Natural killer cell (primary cell): ENCODE data around the gene PFKM. TPM values are rescaled to one million over a fixed set of nuclear protein-coding genes. Genes with fewer than 3 reads are reported as not detected.

Experiments used
- ATAC-seq, 3 donors: fragments of 150-1000 bp in 2 of 3; fragments of 200-7000 bp in 1 of 3; cut with Tn5 transposase; 1 replicate in 1 of 3; 2 replicates in 2 of 3; pipeline ENCODE4 v1.10.0; 2021; ENCODE audit warnings: mild to moderate bottlenecking in 2 of 3, moderate library complexity in 2 of 3
- DNase-seq, 2 donors: peaks; one replicate each; pipeline versions ENCODE4 v3.0.0 to v3.0.0-alpha.2; 2013 to 2021; ENCODE audit warnings: mixed read lengths in 1 of 2
- H3K27ac ChIP-seq: one replicate; pipeline ENCODE4 v1.5.1; 2013; ENCODE audit warnings: mild to moderate bottlenecking, low read length
- H3K27me3 ChIP-seq: one replicate; pipeline ENCODE4 v1.6.1; 2013; ENCODE audit warnings: low read length; ENCODE audit not compliant: control insufficient read depth, insufficient read depth
- H3K36me3 ChIP-seq: one replicate; pipeline ENCODE4 v1.6.1; 2013; ENCODE audit warnings: low read length; ENCODE audit not compliant: control insufficient read depth, insufficient read depth
- H3K4me1 ChIP-seq: one replicate; pipeline ENCODE4 v1.6.1; 2013; ENCODE audit warnings: low read length; ENCODE audit not compliant: control insufficient read depth, insufficient read depth
- H3K4me3 ChIP-seq: one replicate; pipeline ENCODE4 v1.5.1; 2013; ENCODE audit warnings: low read length
- H3K9me3 ChIP-seq: one replicate; pipeline ENCODE4 v1.6.1; 2013; ENCODE audit warnings: low read length; ENCODE audit not compliant: control insufficient read depth, insufficient read depth
- H3K27ac Mint-ChIP-seq, 2 donors: one replicate each; pipeline ENCODE4 v1.8.0; 2022; ENCODE audit warnings: mild to moderate bottlenecking in 2 of 2, mixed read lengths in 2 of 2, moderate library complexity in 1 of 2
- H3K27me3 Mint-ChIP-seq, 2 donors: one replicate each; pipeline ENCODE4 v1.8.0; 2022; ENCODE audit warnings: low read depth in 2 of 2, mixed read lengths in 2 of 2
- H3K36me3 Mint-ChIP-seq: one replicate; pipeline ENCODE4 v1.8.0; 2022; ENCODE audit warnings: mixed read lengths
- H3K4me1 Mint-ChIP-seq, 2 donors: one replicate each; pipeline ENCODE4 v1.8.0; 2022; ENCODE audit warnings: mixed read lengths in 2 of 2
- H3K4me3 Mint-ChIP-seq: one replicate; pipeline ENCODE4 v1.8.0; 2022; ENCODE audit warnings: mild to moderate bottlenecking, moderate library complexity, mixed read lengths
- H3K9me3 Mint-ChIP-seq, 2 donors: one replicate each; pipeline ENCODE4 v1.8.0; 2022; ENCODE audit warnings: mixed read lengths in 2 of 2
- CTCF ChIP-seq: fragments of 200-600 bp; IDR thresholded peaks from one replicate; pipeline ENCODE4 v1.8.0; 2022; ENCODE audit warnings: antibody characterized with exemption
- WGBS: methylation state at CpG from one replicate; pipeline ENCODE4 v1.1.7; 2013; ENCODE audit warnings: missing lambda C conversion rate; ENCODE audit not compliant: insufficient coverage; 5-methylcytosine and 5-hydroxymethylcytosine counted together
- intact Hi-C: fragments of 100-400 bp; cut with micrococcal nuclease; formaldehyde crosslinking; loops from one replicate; pipeline ENCODE4 v1.14.2; 2022
- total RNA-seq, 4 donors: library from RNA; stranded (reverse); fragments of 120-200 nt in 1 of 4; gene quantifications; one replicate each; pipeline versions ENCODE4 v1.2.3 to v1.2.4, GENCODE V29; 2013 to 2022

The PFKM gene
- total RNA-seq, 3 donors from 2014 or later (not counting 1 experiment from before 2014, with no cell fraction given), result 6.2 to 13.5 (median 6.4) TPM

- Histone ChIP-seq H3K27ac (peak overlapping the region; percentile 75), H3K9me3 (no peaks in the 10 kb centered on the region), H3K4me1 (peaks cover 15% of the 10 kb centered on the region), H3K36me3 (peaks cover 12% of the 10 kb centered on the region), H3K4me3 (peak overlapping the region; percentile 94), H3K27me3 (no peaks in the 10 kb centered on the region)
- DNase-seq (no peak), ATAC-seq (no peak)
- TF ChIP-seq CTCF, result no peak
- intact Hi-C loops, result loop anchor here (1.0 kb wide), 2 partner anchors 42 to 50 kb away; partner anchors contain the start of gene SENP1
- WGBS, result 37% methylated on average over 8 of the region's 8 CpGs
- no peaks in the 10 kb centered on the region for H3K9me3 Mint-ChIP-seq
- no peaks in the 10 kb centered on the region for H3K27me3 Mint-ChIP-seq
- H3K36me3 Mint-ChIP-seq, result peaks cover 9% of the 10 kb centered on the region
- H3K4me1 Mint-ChIP-seq, result peaks cover 31 to 36% of the 10 kb centered on the region in 2 donors
- peak overlapping the region; percentile 95 to 98 for H3K27ac Mint-ChIP-seq
- H3K4me3 Mint-ChIP-seq, result peak overlapping the region; percentile 96
Observed at GRCh38 chr12:48156652-48157017, 37.5 kb downstream of the PFKM start.

- intact Hi-C loops, result loop anchor here (1.0 kb wide), 2 partner anchors 41 to 51 kb away; partner anchors contain the start of gene SENP1
Observed at GRCh38 chr12:48157018-48157888, 38.1 kb downstream of the PFKM start, which contains the start of gene ASB8. Gene ASB8, minus strand, starts transcription at chr12:48157515. Its CDS starts 4,019 bp downstream, at chr12:48153496.

GRCh38 chr12:48157889-48158370, 38.8 kb downstream of the PFKM start:
- Mint-ChIP-seq H3K27me3 (peaks cover 0 to under 1% of the 10 kb centered on the region in 2 donors), H3K4me1 (peaks cover 30 to 35% of the 10 kb centered on the region in 2 donors)
- WGBS, result 69% methylated on average over 2 of the region's 3 CpGs

More at GRCh38 chr12:48157018-48157888, 38.1 kb downstream of the PFKM start, which contains the start of gene ASB8:
- no peaks in the 10 kb centered on the region for H3K27me3 ChIP-seq
- TF ChIP-seq CTCF, result peak; percentile 62
- H3K4me1 ChIP-seq, result peaks cover 15% of the 10 kb centered on the region
- peaks cover 31 to 36% of the 10 kb centered on the region in 2 donors for H3K4me1 Mint-ChIP-seq
- H3K27me3 Mint-ChIP-seq, result no peaks in the 10 kb centered on the region
- H3K36me3 ChIP-seq, result peaks cover 9% of the 10 kb centered on the region
- DNase-seq (peak; percentile 99 to 100), ATAC-seq (peak; percentile 92 to 99 (median 93))
- H3K4me3 Mint-ChIP-seq, result peak within 1 kb of the TSS; percentile 96
- H3K36me3 Mint-ChIP-seq, result peaks cover 9% of the 10 kb centered on the region
- H3K9me3 Mint-ChIP-seq, result no peaks in the 10 kb centered on the region
- no peaks in the 10 kb centered on the region for H3K9me3 ChIP-seq
- WGBS, result 0% methylated on average over 56 of the region's 56 CpGs
- peak within 1 kb of the TSS; percentile 94 for H3K4me3 ChIP-seq
- peak within 1 kb of the TSS; percentile 95 to 98 for H3K27ac Mint-ChIP-seq
- H3K27ac ChIP-seq, result peak within 1 kb of the TSS; percentile 75

More at GRCh38 chr12:48157889-48158370, 38.8 kb downstream of the PFKM start:
- TF ChIP-seq CTCF, result no peak
- H3K27ac ChIP-seq, result peak overlapping the region; percentile 75
- peaks cover 6% of the 10 kb centered on the region for H3K36me3 ChIP-seq
- Mint-ChIP-seq H3K4me3 (peak overlapping the region; percentile 96), H3K27ac (peak overlapping the region; percentile 95 to 98), H3K36me3 (peaks cover 8% of the 10 kb centered on the region), H3K9me3 (no peaks in the 10 kb centered on the region)
- ATAC-seq, result peak in 1 of 3 donors; percentile 0
- peak in 1 of 2 donors; percentile 38 for DNase-seq
- H3K27me3 ChIP-seq, result no peaks in the 10 kb centered on the region
- peak overlapping the region; percentile 94 for H3K4me3 ChIP-seq
- intact Hi-C loops, result loop anchor here (1.0 kb wide), 2 partner anchors 40 to 52 kb away; partner anchors contain the start of gene SENP1
- peaks cover 15% of the 10 kb centered on the region for H3K4me1 ChIP-seq
- H3K9me3 ChIP-seq, result no peaks in the 10 kb centered on the region
